ENCODE results near the gene THSD4.

THSD4 gene

GRCh38 chr15:71784719-71785118 lies 669.4 kb downstream of the THSD4 start:
- no peak for DNase-seq (ENCODE audit: low read depth)

GRCh38 chr15:71785996-71786395 lies 670.7 kb downstream of the THSD4 start:
- no peak for DNase-seq (ENCODE audit: low read depth)

- DNase-seq (ENCODE audit: low read depth): no peak
These were observed 671.4 kb downstream of the THSD4 start for GRCh38 chr15:71786673-71787072.

- no peak for DNase-seq (ENCODE audit: low read depth)
These were observed 673.6 kb downstream of the THSD4 start for GRCh38 chr15:71788646-71789579.

- DNase-seq (ENCODE audit: low read depth): no peak
These were observed 674.3 kb downstream of the THSD4 start for GRCh38 chr15:71789616-71790015.

GRCh38 chr15:71790081-71790480 lies 674.8 kb downstream of the THSD4 start:
- no peak for DNase-seq (ENCODE audit: low read depth)

- DNase-seq (ENCODE audit: low read depth): no peak
These were observed 676.7 kb downstream of the THSD4 start for GRCh38 chr15:71791975-71792374.

GRCh38 chr15:71792521-71792920 lies 677.2 kb downstream of the THSD4 start:
- peak; percentile 24 for DNase-seq (ENCODE audit: low read depth)

- DNase-seq (ENCODE audit: low read depth): no peak
These were observed 683.4 kb downstream of the THSD4 start for GRCh38 chr15:71798641-71799040.

- DNase-seq (ENCODE audit: low read depth): no peak
These were observed 684.9 kb downstream of the THSD4 start for GRCh38 chr15:71800190-71800589.

GRCh38 chr15:71800835-71801745 lies 685.8 kb downstream of the THSD4 start:
- DNase-seq (ENCODE audit: low read depth): peak; percentile 80

GRCh38 chr15:71801935-71802655 lies 686.8 kb downstream of the THSD4 start:
- no peak for DNase-seq (ENCODE audit: low read depth)

- DNase-seq (ENCODE audit: low read depth): no peak
These were observed 687.5 kb downstream of the THSD4 start for GRCh38 chr15:71802770-71803169.

GRCh38 chr15:71804226-71804625 lies 689.0 kb downstream of the THSD4 start:
- DNase-seq (ENCODE audit: low read depth): no peak

GRCh38 chr15:71804695-71805470 lies 689.6 kb downstream of the THSD4 start:
- DNase-seq (ENCODE audit: low read depth): peak; percentile 30

- DNase-seq (ENCODE audit: low read depth): no peak
These were observed 691.2 kb downstream of the THSD4 start for GRCh38 chr15:71806452-71806931.

GRCh38 chr15:71807125-71807629 lies 691.9 kb downstream of the THSD4 start:
- no peak for DNase-seq (ENCODE audit: low read depth)

- peak; percentile 36 for DNase-seq (ENCODE audit: low read depth)
These were observed 692.4 kb downstream of the THSD4 start for GRCh38 chr15:71807691-71808091.

GRCh38 chr15:71808311-71809020 lies 693.2 kb downstream of the THSD4 start:
- DNase-seq (ENCODE audit: low read depth): no peak

- DNase-seq (ENCODE audit: low read depth): no peak
These were observed 694.1 kb downstream of the THSD4 start for GRCh38 chr15:71809346-71809745.

All from fibroblast of gingiva (primary cell).